ENCODE measurements around the gene DENND1B. TPM values are rescaled to one million over a fixed set of nuclear protein-coding genes. Genes with fewer than 3 reads are reported as not detected.

DENND1B gene
- total RNA-seq, 1 experiment from 2014 or later = 6.3 TPM

GRCh38 chr1:197690074-197690473 lies 85.2 kb downstream of the DENND1B start:
- no peaks in the 10 kb centered on the region for H3K27me3 ChIP-seq (ENCODE audit: insufficient read depth, low read length)
- no peak overlapping the region for H3T11ph ChIP-seq (ENCODE audit: low read length)

More at GRCh38 chr1:197690074-197690473, 85.2 kb downstream of the DENND1B start:
- no peak for TF ChIP-seq CTCF (conservative IDR thresholded peaks at IDR 0.05)
- Histone ChIP-seq H4K5ac (ENCODE audit: insufficient read length, low read depth, low read length) (no peak overlapping the region), H4K8ac (replicated peaks; ENCODE audit: insufficient read length, low read depth, low read length) (no peak overlapping the region), H3K14ac (ENCODE audit: insufficient read depth, low read length) (no peak overlapping the region), H2BK12ac (ENCODE audit: insufficient read length, low read depth, low read length) (no peak overlapping the region), H3K27ac (ENCODE audit: insufficient read length, low read depth, low read length) (no peak overlapping the region), H3K18ac (ENCODE audit: insufficient read length, low read depth, low read length) (no peak overlapping the region), H4K20me1 (ENCODE audit: control insufficient read depth, insufficient read depth, insufficient read length) (no peaks in the 10 kb centered on the region), H3K79me2 (ENCODE audit: insufficient read depth, low read length) (no peaks in the 10 kb centered on the region), H2BK15ac (ENCODE audit: low read depth, low read length) (no peak overlapping the region), H2BK5ac (ENCODE audit: insufficient read length, low read length) (no peak overlapping the region), H2AK5ac (ENCODE audit: insufficient read length, low read length) (no peak overlapping the region), H3K4me2 (ENCODE audit: insufficient read depth, insufficient read length, low read length) (no peak overlapping the region), H2AFZ (ENCODE audit: low read length) (no peak overlapping the region), H3K23ac (ENCODE audit: insufficient read length, low read depth, low read length) (no peak overlapping the region), H3K4ac (ENCODE audit: low read depth, low read length) (no peak overlapping the region), H3K9me3 (ENCODE audit: control insufficient read depth, low read depth, low read length) (no peaks in the 10 kb centered on the region), H3K23me2 (ENCODE audit: insufficient read length, low read depth, low read length, poor library complexity, severe bottlenecking) (no peaks in the 10 kb centered on the region), H4K91ac (ENCODE audit: insufficient read length, low read depth, low read length) (no peak overlapping the region), H2BK20ac (ENCODE audit: low read depth, low read length, poor library complexity, severe bottlenecking) (no peak overlapping the region), H3K4me1 (ENCODE audit: insufficient read depth, low read length) (no peaks in the 10 kb centered on the region), H3K56ac (ENCODE audit: insufficient read length, low read depth, low read length) (no peak overlapping the region), H3K9ac (ENCODE audit: extremely low read depth, insufficient read length, low read length) (no peak overlapping the region), H3K79me1 (ENCODE audit: insufficient read depth, low read depth, low read length, poor library complexity, severe bottlenecking) (no peaks in the 10 kb centered on the region), H2BK120ac (ENCODE audit: low read depth, low read length, poor library complexity, severe bottlenecking) (no peak overlapping the region)
- no peak for DNase-seq
- Mint-ChIP-seq H3K27me3 (ENCODE audit: low read depth) (no peaks in the 10 kb centered on the region), H3K4me3 (no peak overlapping the region), H3K36me3 (ENCODE audit: insufficient read depth in 1 of 3, low read depth in 3 of 3) (peaks cover 10 to 15% (median 11%) of the 10 kb centered on the region in 3 experiments), H3K4me1 (peaks cover 8% of the 10 kb centered on the region in 2 experiments), H3K9me3 (peaks cover 11 to 13% of the 10 kb centered on the region in 2 experiments), H3K27ac (no peak overlapping the region)
- WGBS (ENCODE audit: extremely low coverage, insufficient read length, low lambda C conversion rate) = no CpG with 5 or more reads among the region's 3 CpGs
